Naive thymus-derived CD4-positive, alpha-beta T cell (primary cell): Measurements from ENCODE around the gene ISM2. TPM values are rescaled to one million over a fixed set of nuclear protein-coding genes. Genes with fewer than 3 reads are reported as not detected.

Experiments used
- ATAC-seq: fragments of 150-1000 bp; cut with Tn5 transposase; 2 replicates; pipeline ENCODE4 v1.10.0; 2021; ENCODE audit warnings: mild to moderate bottlenecking, moderate library complexity
- CTCF ChIA-PET: fragments of 350-600 bp; sonication (Branson Sonifier 250); formaldehyde crosslinking; loops from one replicate; lab custom pipeline; 2021; ENCODE audit warnings: antibody characterized with exemption; lab: Charles Lee
- POLR2A ChIA-PET: fragments of 350-600 bp; sonication (Branson Sonifier 250); formaldehyde crosslinking; loops from one replicate; lab custom pipeline; 2021; ENCODE audit warnings: antibody characterized with exemption, inconsistent platforms; lab: Charles Lee
- DNase-seq, 9 donors: peaks; one replicate each; pipeline versions ENCODE4 v3.0.0 to v3.0.0-alpha.2; 2020 to 2022; ENCODE audit warnings: mixed read lengths in 1 of 9
- H3K27ac ChIP-seq: one replicate; pipeline ENCODE4 v1.7.0; 2013; ENCODE audit warnings: mild to moderate bottlenecking, low read depth, low read length, moderate library complexity
- H3K27me3 ChIP-seq, 2 donors: one replicate each; pipeline ENCODE4 v1.7.0; 2013; ENCODE audit warnings: low read length in 2 of 2, mild to moderate bottlenecking in 2 of 2, moderate library complexity in 2 of 2; ENCODE audit not compliant: control insufficient read depth in 2 of 2, insufficient read depth in 2 of 2
- H3K36me3 ChIP-seq, 3 experiments: 1 replicate in 2 of 3; 2 replicates in 1 of 3; pipeline ENCODE4 v1.7.0; 2013; ENCODE audit warnings: low read length in 3 of 3, mild to moderate bottlenecking in 3 of 3, moderate library complexity in 1 of 3; ENCODE audit not compliant: insufficient read depth in 3 of 3, control insufficient read depth in 2 of 3
- H3K4me1 ChIP-seq, 2 donors: one replicate each; pipeline ENCODE4 v1.7.0; 2013; ENCODE audit warnings: low read length in 2 of 2, mild to moderate bottlenecking in 2 of 2, moderate library complexity in 1 of 2; ENCODE audit not compliant: control insufficient read depth in 2 of 2, insufficient read depth in 2 of 2
- H3K4me3 ChIP-seq: 2 replicates; pipeline ENCODE4 v1.7.0; 2013; ENCODE audit warnings: mild to moderate bottlenecking, low read length
- H3K9me3 ChIP-seq, 3 experiments: 1 replicate in 2 of 3; 2 replicates in 1 of 3; pipeline ENCODE4 v1.7.0; 2013; ENCODE audit warnings: low read length in 3 of 3; ENCODE audit not compliant: control insufficient read depth in 2 of 3
- H3K27ac Mint-ChIP-seq, 9 donors: one replicate each; pipeline ENCODE4 v1.8.0; 2020 to 2022; ENCODE audit warnings: mixed read lengths in 9 of 9, mild to moderate bottlenecking in 8 of 9, moderate library complexity in 5 of 9, inconsistent platforms in 2 of 9
- H3K27me3 Mint-ChIP-seq, 5 donors: one replicate each; pipeline ENCODE4 v1.8.0; 2021 to 2022; ENCODE audit warnings: mixed read lengths in 5 of 5, mild to moderate bottlenecking in 1 of 5
- H3K36me3 Mint-ChIP-seq, 5 donors: one replicate each; pipeline ENCODE4 v1.8.0; 2020 to 2022; ENCODE audit warnings: mixed read lengths in 5 of 5, mild to moderate bottlenecking in 3 of 5, inconsistent platforms in 1 of 5
- H3K4me1 Mint-ChIP-seq, 7 donors: one replicate each; pipeline ENCODE4 v1.8.0; 2020 to 2022; ENCODE audit warnings: mixed read lengths in 7 of 7, mild to moderate bottlenecking in 3 of 7, inconsistent platforms in 1 of 7
- H3K4me3 Mint-ChIP-seq, 10 donors: one replicate each; pipeline ENCODE4 v1.8.0; 2020 to 2022; ENCODE audit warnings: mild to moderate bottlenecking in 10 of 10, mixed read lengths in 10 of 10, moderate library complexity in 6 of 10, inconsistent platforms in 2 of 10
- H3K9me3 Mint-ChIP-seq, 11 donors: one replicate each; pipeline ENCODE4 v1.8.0; 2020 to 2022; ENCODE audit warnings: mixed read lengths in 11 of 11, mild to moderate bottlenecking in 4 of 11, inconsistent platforms in 1 of 11, moderate library complexity in 1 of 11
- intact Hi-C, 2 donors: fragments of 100-400 bp; cut with micrococcal nuclease; formaldehyde crosslinking; loops; one replicate each; pipeline ENCODE4 v1.15.1; 2023
- polyA plus RNA-seq, 2 donors: library from polyadenylated mRNA; unstranded; fragments of 300-500 nt; fragmentation: Illumina TruSeq; gene quantifications; one replicate each; pipeline ENCODE4 v1.2.3, GENCODE V29; 2021
- total RNA-seq, 6 experiments: library from RNA in 5 of 6; stranded (reverse) in 5 of 6; gene quantifications; 1 replicate in 5 of 6; 2 replicates in 1 of 6; pipeline ENCODE4 v1.2.3 and lab custom pipeline; 2021 to 2026

ISM2 gene
- total and polyA plus RNA-seq, 7 experiments from 2014 or later: not detected

- no peaks in the 10 kb centered on the region for H3K27me3 ChIP-seq
- H3K4me1 Mint-ChIP-seq: no peaks in the 10 kb centered on the region
- DNase-seq (no peak), ATAC-seq (no peak)
- H3K27me3 Mint-ChIP-seq: no peaks in the 10 kb centered on the region
- no peaks in the 10 kb centered on the region for H3K4me1 ChIP-seq
- ChIA-PET CTCF (interaction anchor here (0.5 kb wide), 1 partner anchor 34 kb away, joined by 3 read pairs; no protein-coding TSS in a partner anchor), POLR2A (no interaction called here)
- H3K27ac Mint-ChIP-seq: no peak overlapping the region
- no peak overlapping the region for H3K4me3 Mint-ChIP-seq
- no peak overlapping the region for H3K4me3 ChIP-seq
- H3K36me3 ChIP-seq: peaks cover 5 to 35% (median 8%) of the 10 kb centered on the region in 3 experiments
- H3K9me3 ChIP-seq: no peaks in the 10 kb centered on the region
- no peaks in the 10 kb centered on the region for H3K9me3 Mint-ChIP-seq
- intact Hi-C loops: no loop called here
- no peak overlapping the region for H3K27ac ChIP-seq
- H3K36me3 Mint-ChIP-seq: peaks cover 13 to 71% (median 57%) of the 10 kb centered on the region in 5 donors
Observed at GRCh38 chr14:77511486-77512162, 13.0 kb upstream of the ISM2 start.

DNA sequence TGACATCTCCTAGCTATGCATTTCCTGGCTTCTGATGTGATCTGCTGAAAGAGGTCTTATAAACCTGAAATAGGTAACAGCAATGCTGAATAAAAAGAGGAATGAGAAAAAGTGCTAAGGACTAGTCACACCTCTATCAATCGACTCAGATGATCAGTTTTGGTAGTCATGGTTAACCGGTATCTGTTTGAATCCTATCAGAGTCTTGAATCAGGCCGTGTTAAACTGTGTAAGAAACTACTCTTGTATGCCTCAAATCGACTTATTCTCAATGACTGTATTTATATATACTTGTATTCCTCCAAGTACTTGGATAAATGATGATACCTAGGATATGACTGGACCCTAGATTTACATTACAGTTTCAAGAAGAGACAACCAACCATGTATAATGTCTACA is 10.8 kb upstream of the ISM2 start:
- peaks cover 5 to 24% (median 8%) of the 10 kb centered on the region in 3 experiments for H3K36me3 ChIP-seq
- CTCF ChIA-PET: no interaction called here

DNA sequence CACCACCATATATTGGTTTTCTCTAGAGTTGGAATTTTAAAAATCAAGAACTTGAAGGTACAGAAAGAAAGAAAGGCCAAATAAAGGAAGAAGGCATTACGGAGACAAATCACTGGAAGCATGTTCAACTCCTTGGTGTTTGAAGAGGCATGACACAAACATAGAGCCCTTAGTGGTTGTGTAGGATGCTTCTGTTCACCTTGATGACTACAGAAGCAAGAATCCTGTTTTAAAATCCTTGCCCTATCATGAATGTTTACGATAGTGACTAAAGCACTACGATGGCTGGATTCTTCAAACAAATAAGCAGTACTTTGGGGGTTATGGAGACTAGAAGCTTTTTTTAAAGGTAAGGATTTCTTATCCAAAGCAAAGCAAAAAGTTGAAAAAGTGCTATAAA is 10.3 kb upstream of the ISM2 start:
- Mint-ChIP-seq H3K4me3 (no peak overlapping the region), H3K9me3 (peaks cover 0 to 17% (median 3%) of the 10 kb centered on the region in 11 donors), H3K36me3 (peaks cover 21 to 62% (median 52%) of the 10 kb centered on the region in 5 donors), H3K27me3 (no peaks in the 10 kb centered on the region), H3K27ac (no peak overlapping the region), H3K4me1 (no peaks in the 10 kb centered on the region)
- Histone ChIP-seq H3K4me3 (no peak overlapping the region), H3K27ac (no peak overlapping the region), H3K36me3 (peaks cover 5 to 24% (median 8%) of the 10 kb centered on the region in 3 experiments), H3K9me3 (peaks cover 0 to 4% (median 0%) of the 10 kb centered on the region in 3 experiments), H3K27me3 (no peaks in the 10 kb centered on the region), H3K4me1 (no peaks in the 10 kb centered on the region)
- CTCF ChIA-PET: no interaction called here
- DNase-seq (no peak), ATAC-seq (no peak)
- intact Hi-C loops: no loop called here
- POLR2A ChIA-PET: no interaction called here

More for the DNA sequence above, 10.8 kb upstream of the ISM2 start:
- DNase-seq: no peak
- Histone ChIP-seq H3K4me3 (no peak overlapping the region), H3K27me3 (no peaks in the 10 kb centered on the region), H3K27ac (no peak overlapping the region), H3K4me1 (no peaks in the 10 kb centered on the region), H3K9me3 (no peaks in the 10 kb centered on the region)
- peaks cover 21 to 64% (median 52%) of the 10 kb centered on the region in 5 donors for H3K36me3 Mint-ChIP-seq
- no peak for ATAC-seq
- no peak overlapping the region for H3K4me3 Mint-ChIP-seq
- H3K27ac Mint-ChIP-seq: no peak overlapping the region
- H3K4me1 Mint-ChIP-seq: no peaks in the 10 kb centered on the region
- POLR2A ChIA-PET: no interaction called here
- H3K9me3 Mint-ChIP-seq: peaks cover 0 to 12% (median 3%) of the 10 kb centered on the region in 11 donors
- H3K27me3 Mint-ChIP-seq: no peaks in the 10 kb centered on the region
- intact Hi-C loops: no loop called here

DNA sequence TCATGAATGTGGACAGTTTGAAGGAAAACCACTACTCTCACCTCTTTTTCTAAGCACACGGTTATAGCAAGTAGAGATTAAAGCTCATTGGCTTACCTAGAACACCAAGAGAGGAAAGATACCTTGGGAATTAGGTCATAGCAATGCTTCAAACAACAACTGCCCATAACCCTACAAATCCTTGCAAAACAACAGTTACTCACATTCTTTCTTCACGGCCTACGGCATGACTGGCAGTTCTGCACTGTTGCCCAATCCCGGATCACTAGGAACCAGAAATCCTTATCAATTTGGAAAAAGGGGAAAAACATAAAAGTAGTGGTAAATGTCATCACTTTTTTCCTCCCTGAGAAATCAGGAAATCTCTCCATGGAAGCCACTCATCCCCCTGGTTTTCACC is 9.6 kb upstream of the ISM2 start:
- Mint-ChIP-seq H3K4me1 (no peaks in the 10 kb centered on the region), H3K27me3 (no peaks in the 10 kb centered on the region), H3K27ac (peak overlapping the region in 1 of 9 donors; percentile 1), H3K4me3 (no peak overlapping the region), H3K36me3 (peaks cover 21 to 60% (median 54%) of the 10 kb centered on the region in 5 donors), H3K9me3 (peaks cover 1 to 23% (median 4%) of the 10 kb centered on the region in 11 donors)
- DNase-seq: no peak
- no peak for ATAC-seq
- H3K4me1 ChIP-seq: no peaks in the 10 kb centered on the region
- H3K27me3 ChIP-seq: no peaks in the 10 kb centered on the region
- POLR2A ChIA-PET: interaction anchor here (0.5 kb wide), 1 partner anchor 933 kb away, joined by 4 read pairs; no protein-coding TSS in a partner anchor
- no peak overlapping the region for H3K27ac ChIP-seq
- peaks cover 0 to 4% (median 0%) of the 10 kb centered on the region in 3 experiments for H3K9me3 ChIP-seq
- peaks cover 5 to 24% (median 8%) of the 10 kb centered on the region in 3 experiments for H3K36me3 ChIP-seq
- H3K4me3 ChIP-seq: no peak overlapping the region
- CTCF ChIA-PET: no interaction called here
- intact Hi-C loops: no loop called here

DNA sequence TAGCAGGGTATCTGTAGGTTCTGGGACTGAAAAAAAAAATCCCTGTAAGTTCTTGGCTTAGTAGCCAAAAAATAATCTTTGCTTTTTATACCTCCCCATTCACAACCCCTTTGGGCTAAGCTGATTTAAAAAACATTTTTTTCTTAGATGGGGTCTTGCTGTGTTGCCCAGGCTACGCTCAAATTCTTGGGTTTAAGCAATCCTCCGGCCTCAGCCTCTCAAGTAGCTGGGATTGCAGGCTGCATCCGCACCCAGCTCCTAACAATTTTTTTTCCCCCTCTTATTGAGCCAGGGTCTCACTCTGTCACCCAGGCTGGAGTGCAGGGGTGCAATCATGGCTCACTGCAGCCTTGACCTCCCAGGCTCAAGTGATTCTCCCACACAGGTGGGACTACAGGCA is 9.1 kb upstream of the ISM2 start:
- ChIA-PET CTCF (no interaction called here), POLR2A (no interaction called here)
- no peak overlapping the region for H3K4me3 Mint-ChIP-seq
- Histone ChIP-seq H3K9me3 (peaks cover 0 to 4% (median 0%) of the 10 kb centered on the region in 3 experiments), H3K4me3 (no peak overlapping the region), H3K27ac (no peak overlapping the region), H3K27me3 (no peaks in the 10 kb centered on the region), H3K4me1 (no peaks in the 10 kb centered on the region), H3K36me3 (peaks cover 5 to 24% (median 8%) of the 10 kb centered on the region in 3 experiments)
- H3K27ac Mint-ChIP-seq: no peak overlapping the region
- no peaks in the 10 kb centered on the region for H3K27me3 Mint-ChIP-seq
- no peak for DNase-seq
- H3K4me1 Mint-ChIP-seq: no peaks in the 10 kb centered on the region
- H3K9me3 Mint-ChIP-seq: peaks cover 2 to 28% (median 6%) of the 10 kb centered on the region in 11 donors
- no peak for ATAC-seq
- intact Hi-C loops: no loop called here
- H3K36me3 Mint-ChIP-seq: peaks cover 21 to 58% (median 56%) of the 10 kb centered on the region in 5 donors

DNA sequence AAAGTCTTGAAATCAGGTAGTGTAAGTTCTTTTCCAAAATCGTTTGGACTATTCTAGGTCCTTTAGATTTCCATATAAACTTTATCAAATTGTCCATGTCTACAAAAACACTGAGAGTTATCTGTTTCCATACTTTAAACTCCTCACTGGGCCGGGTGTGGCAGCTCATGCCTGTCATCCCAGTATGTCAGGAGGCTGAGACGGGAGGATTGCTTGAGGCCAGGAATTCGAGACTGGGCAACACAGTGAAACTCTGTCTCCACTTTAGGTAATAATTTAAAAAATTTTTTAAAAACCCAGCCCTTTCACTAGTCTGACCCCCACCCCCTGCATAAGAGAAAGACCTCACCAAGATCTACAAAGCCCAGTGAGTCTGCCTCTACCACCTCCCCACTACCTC is 6.4 kb upstream of the ISM2 start:
- Mint-ChIP-seq H3K9me3 (peaks cover 2 to 28% (median 6%) of the 10 kb centered on the region in 11 donors), H3K4me3 (no peak overlapping the region), H3K27me3 (peaks cover 5 to 11% (median 6%) of the 10 kb centered on the region in 5 donors), H3K4me1 (peaks cover 0 to 3% (median 0%) of the 10 kb centered on the region in 7 donors), H3K36me3 (peaks cover 10 to 39% (median 32%) of the 10 kb centered on the region in 5 donors), H3K27ac (no peak overlapping the region)
- intact Hi-C loops: no loop called here
- Histone ChIP-seq H3K27ac (no peak overlapping the region), H3K9me3 (peaks cover 0 to 4% (median 0%) of the 10 kb centered on the region in 3 experiments), H3K36me3 (peaks cover 0 to 5% (median 0%) of the 10 kb centered on the region in 3 experiments), H3K4me3 (no peak overlapping the region), H3K4me1 (no peaks in the 10 kb centered on the region), H3K27me3 (no peaks in the 10 kb centered on the region)
- DNase-seq (no peak), ATAC-seq (no peak)
- POLR2A ChIA-PET: no interaction called here
- CTCF ChIA-PET: no interaction called here
